ENCODE results near the gene DGKH.
"Not testable (repeated sequence)": the region's sequence is repeated elsewhere in the genome, so short reads cannot be mapped to it uniquely, and the experiment has no call there.

The DGKH gene

GRCh38 chr13:42041011-42041683 lies 7.3 kb upstream of the DGKH start:
- no peak for DNase-seq

GRCh38 chr13:42041684-42042035 lies 6.8 kb upstream of the DGKH start:
- no peak for DNase-seq

- DNase-seq, result no peak
Measured at GRCh38 chr13:42043676-42044075, 4.8 kb upstream of the DGKH start.

GRCh38 chr13:42046448-42046847 lies 2.0 kb upstream of the DGKH start:
- DNase-seq, result no peak

GRCh38 chr13:42047561-42048341 lies 697 bp upstream of the DGKH start:
- no peak for DNase-seq

GRCh38 chr13:42048684-42049453 lies 421 bp downstream of the DGKH start:
- no peak for DNase-seq

- DNase-seq, result no peak
Measured at GRCh38 chr13:42049454-42049813, 986 bp downstream of the DGKH start.

- no peak for DNase-seq
Measured at GRCh38 chr13:42054798-42055499, 6.5 kb downstream of the DGKH start.

- no peak for DNase-seq
Measured at GRCh38 chr13:42055500-42056085, 7.1 kb downstream of the DGKH start.

- no peak for DNase-seq
Measured at GRCh38 chr13:42056146-42056545, 7.7 kb downstream of the DGKH start.

GRCh38 chr13:42056583-42056982 lies 8.1 kb downstream of the DGKH start:
- no peak for DNase-seq

GRCh38 chr13:42057918-42058530 lies 9.6 kb downstream of the DGKH start:
- no peak for DNase-seq

GRCh38 chr13:42061943-42062342 lies 13.5 kb downstream of the DGKH start:
- no peak for DNase-seq

- DNase-seq, result no peak
Measured at GRCh38 chr13:42063105-42063504, 14.7 kb downstream of the DGKH start.

- no peak for DNase-seq
Measured at GRCh38 chr13:42064259-42064658, 15.8 kb downstream of the DGKH start.

GRCh38 chr13:42064966-42065365 lies 16.5 kb downstream of the DGKH start:
- no peak for DNase-seq

- no peak for DNase-seq
Measured at GRCh38 chr13:42065414-42065813, 17.0 kb downstream of the DGKH start.

GRCh38 chr13:42066542-42066941 lies 18.1 kb downstream of the DGKH start:
- DNase-seq, result no peak

- no peak for DNase-seq
Measured at GRCh38 chr13:42068886-42069285, 20.4 kb downstream of the DGKH start.

GRCh38 chr13:42070599-42070998 lies 22.2 kb downstream of the DGKH start:
- not testable (repeated sequence) for DNase-seq

GRCh38 chr13:42071179-42071578 lies 22.7 kb downstream of the DGKH start:
- DNase-seq, result not testable (repeated sequence)

- DNase-seq, result no peak
Measured at GRCh38 chr13:42071672-42072419, 23.4 kb downstream of the DGKH start.

All from NCI-H524 treated with DMSO at 0.1 percent for 48 hours (cell line).